Nephron (organoid): ENCODE results near the gene SIGLEC14.
"Not testable (repeated sequence)": the region's sequence is repeated elsewhere in the genome, so short reads cannot be mapped to it uniquely, and the experiment has no call there.

Experiments
- H3K27ac Mint-ChIP-seq, 3 experiments: 2 replicates each; pipeline ENCODE4 v1.8.0; 2020; ENCODE audit warnings: mixed read lengths in 3 of 3, mild to moderate bottlenecking in 2 of 3, moderate library complexity in 1 of 3
- H3K27me3 Mint-ChIP-seq: 2 replicates; pipeline ENCODE4 v1.8.0; 2021; ENCODE audit warnings: low read depth, mild to moderate bottlenecking, moderate library complexity, mixed read lengths
- H3K36me3 Mint-ChIP-seq: 2 replicates; pipeline ENCODE4 v1.8.0; 2020; ENCODE audit warnings: low read depth, mixed read lengths
- H3K4me1 Mint-ChIP-seq: 2 replicates; pipeline ENCODE4 v1.8.0; 2020; ENCODE audit warnings: mixed read lengths
- H3K4me3 Mint-ChIP-seq, 3 experiments: 2 replicates each; pipeline ENCODE4 v1.8.0; 2020; ENCODE audit warnings: mild to moderate bottlenecking in 3 of 3, mixed read lengths in 3 of 3, moderate library complexity in 2 of 3
- H3K9me3 Mint-ChIP-seq: 2 replicates; pipeline ENCODE4 v1.8.0; 2020; ENCODE audit warnings: mixed read lengths
- TF ChIP-seq, protein P1 (sequence below), 3 experiments: fragments of 200-600 bp; sonication (generic); IDR thresholded peaks; one replicate each; pipeline ENCODE4 v1.5.0; 2021; ENCODE audit warnings: antibody characterized with exemption in 3 of 3; ENCODE audit not compliant: unreplicated experiment in 3 of 3

SIGLEC14 gene

GRCh38 chr19:51644636-51645271, 1.9 kb downstream of the SIGLEC14 start:
- TF ChIP-seq, protein P1, sequence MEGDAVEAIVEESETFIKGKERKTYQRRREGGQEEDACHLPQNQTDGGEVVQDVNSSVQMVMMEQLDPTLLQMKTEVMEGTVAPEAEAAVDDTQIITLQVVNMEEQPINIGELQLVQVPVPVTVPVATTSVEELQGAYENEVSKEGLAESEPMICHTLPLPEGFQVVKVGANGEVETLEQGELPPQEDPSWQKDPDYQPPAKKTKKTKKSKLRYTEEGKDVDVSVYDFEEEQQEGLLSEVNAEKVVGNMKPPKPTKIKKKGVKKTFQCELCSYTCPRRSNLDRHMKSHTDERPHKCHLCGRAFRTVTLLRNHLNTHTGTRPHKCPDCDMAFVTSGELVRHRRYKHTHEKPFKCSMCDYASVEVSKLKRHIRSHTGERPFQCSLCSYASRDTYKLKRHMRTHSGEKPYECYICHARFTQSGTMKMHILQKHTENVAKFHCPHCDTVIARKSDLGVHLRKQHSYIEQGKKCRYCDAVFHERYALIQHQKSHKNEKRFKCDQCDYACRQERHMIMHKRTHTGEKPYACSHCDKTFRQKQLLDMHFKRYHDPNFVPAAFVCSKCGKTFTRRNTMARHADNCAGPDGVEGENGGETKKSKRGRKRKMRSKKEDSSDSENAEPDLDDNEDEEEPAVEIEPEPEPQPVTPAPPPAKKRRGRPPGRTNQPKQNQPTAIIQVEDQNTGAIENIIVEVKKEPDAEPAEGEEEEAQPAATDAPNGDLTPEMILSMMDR (IDR thresholded peaks at IDR 0.05; ENCODE audit: unreplicated experiment in 3 of 3) = no peak
- H3K4me1 Mint-ChIP-seq = no peaks in the 10 kb centered on the region
- no peaks in the 10 kb centered on the region for H3K36me3 Mint-ChIP-seq
- no peak overlapping the region for H3K27ac Mint-ChIP-seq
- no peak overlapping the region for H3K4me3 Mint-ChIP-seq
- H3K27me3 Mint-ChIP-seq = peaks cover 27% of the 10 kb centered on the region
- H3K9me3 Mint-ChIP-seq = no peaks in the 10 kb centered on the region

- peaks cover 10% of the 10 kb centered on the region for H3K9me3 Mint-ChIP-seq
- H3K36me3 Mint-ChIP-seq = no peaks in the 10 kb centered on the region
- H3K4me3 Mint-ChIP-seq = no peak overlapping the region
- no peak overlapping the region for H3K27ac Mint-ChIP-seq
- no peaks in the 10 kb centered on the region for H3K4me1 Mint-ChIP-seq
- TF ChIP-seq, protein P1 (IDR thresholded peaks at IDR 0.05; ENCODE audit: unreplicated experiment in 3 of 3) = no peak
- H3K27me3 Mint-ChIP-seq = peaks cover 27% of the 10 kb centered on the region
Measured at GRCh38 chr19:51641648-51642047, 5.0 kb downstream of the SIGLEC14 start.

- TF ChIP-seq, protein P1 (IDR thresholded peaks at IDR 0.05; ENCODE audit: unreplicated experiment in 3 of 3) = no peak
- no peak overlapping the region for H3K27ac Mint-ChIP-seq
- no peaks in the 10 kb centered on the region for H3K4me1 Mint-ChIP-seq
- H3K4me3 Mint-ChIP-seq = no peak overlapping the region
- H3K9me3 Mint-ChIP-seq = peaks cover 13% of the 10 kb centered on the region
- no peaks in the 10 kb centered on the region for H3K36me3 Mint-ChIP-seq
- peaks cover 27% of the 10 kb centered on the region for H3K27me3 Mint-ChIP-seq
Measured at GRCh38 chr19:51640386-51640785, 6.2 kb downstream of the SIGLEC14 start.

GRCh38 chr19:51639916-51640315, 6.7 kb downstream of the SIGLEC14 start:
- H3K4me1 Mint-ChIP-seq = no peaks in the 10 kb centered on the region
- H3K4me3 Mint-ChIP-seq = no peak overlapping the region
- no peak overlapping the region for H3K27ac Mint-ChIP-seq
- TF ChIP-seq, protein P1 (IDR thresholded peaks at IDR 0.05; ENCODE audit: unreplicated experiment in 3 of 3) = no peak
- peaks cover 26% of the 10 kb centered on the region for H3K27me3 Mint-ChIP-seq
- no peaks in the 10 kb centered on the region for H3K36me3 Mint-ChIP-seq
- peaks cover 13% of the 10 kb centered on the region for H3K9me3 Mint-ChIP-seq

GRCh38 chr19:51637362-51637978, 9.2 kb downstream of the SIGLEC14 start:
- H3K27ac Mint-ChIP-seq = no peak overlapping the region
- H3K9me3 Mint-ChIP-seq = peaks cover 15% of the 10 kb centered on the region
- no peaks in the 10 kb centered on the region for H3K36me3 Mint-ChIP-seq
- H3K27me3 Mint-ChIP-seq = peaks cover 22% of the 10 kb centered on the region
- no peak overlapping the region for H3K4me3 Mint-ChIP-seq
- no peaks in the 10 kb centered on the region for H3K4me1 Mint-ChIP-seq
- TF ChIP-seq, protein P1 (IDR thresholded peaks at IDR 0.05; ENCODE audit: unreplicated experiment in 3 of 3) = peak in 1 of 3 experiments; percentile 26

DNA sequence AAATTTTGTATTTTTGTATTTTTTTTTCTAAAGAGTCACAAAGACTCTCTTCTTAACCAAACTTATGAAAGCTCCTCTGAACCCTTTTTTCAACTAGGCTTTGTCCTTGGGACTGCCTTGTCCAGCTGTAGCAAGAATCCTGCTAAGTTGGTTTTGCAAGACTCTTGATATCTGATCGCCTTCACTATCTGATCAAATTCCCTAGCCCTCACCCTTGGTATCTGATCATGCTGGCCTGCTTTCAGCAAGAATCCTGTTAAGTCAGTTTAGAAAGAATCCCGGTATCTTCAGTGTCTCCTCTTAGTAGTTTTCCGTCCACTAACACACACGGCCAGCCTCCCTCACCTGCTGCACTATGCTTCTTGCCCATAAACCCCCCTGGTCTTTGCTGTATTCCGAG, 14.5 kb downstream of the SIGLEC14 start:
- H3K27me3 Mint-ChIP-seq = peaks cover 8% of the 10 kb centered on the region
- H3K4me1 Mint-ChIP-seq = no peaks in the 10 kb centered on the region
- TF ChIP-seq, protein P1 (IDR thresholded peaks at IDR 0.05; ENCODE audit: unreplicated experiment in 3 of 3) = no peak
- peaks cover 17% of the 10 kb centered on the region for H3K9me3 Mint-ChIP-seq
- H3K4me3 Mint-ChIP-seq = no peak overlapping the region
- no peaks in the 10 kb centered on the region for H3K36me3 Mint-ChIP-seq
- no peak overlapping the region for H3K27ac Mint-ChIP-seq

- Mint-ChIP-seq H3K27me3 (peaks cover 12% of the 10 kb centered on the region), H3K9me3 (peaks cover 18% of the 10 kb centered on the region)
- not testable (repeated sequence) for H3K4me3 Mint-ChIP-seq
Measured at GRCh38 chr19:51630315-51630714, 16.3 kb downstream of the SIGLEC14 start, which contains the start of gene SIGLEC5. SIGLEC5 (minus strand) TSS chr19:51630401; CDS start chr19:51630335, 66 bp downstream.

More at GRCh38 chr19:51630315-51630714, 16.3 kb downstream of the SIGLEC14 start, which contains the start of gene SIGLEC5:
- not testable (repeated sequence) for H3K36me3 Mint-ChIP-seq, H3K4me1 Mint-ChIP-seq, H3K27ac Mint-ChIP-seq
